K562 (cell line): Measurements from ENCODE around the gene YBEY. TPM values are rescaled to one million over a fixed set of nuclear protein-coding genes. Genes with fewer than 3 reads are reported as not detected.

Experiments used
- ATAC-seq: fragments of 200-7000 bp; cut with Tn5 transposase; 3 replicates; pipeline ENCODE4 v1.9.1; 2020; ENCODE audit warnings: moderate library complexity
- BruUV-seq: library from RNA; stranded (reverse); fragments of 400-500 nt; replicated peaks from 2 replicates; lab custom pipeline; 2021; lab: Mats Ljungman, UMichigan
- CTCF ChIA-PET: fragments of 300-600 bp; formaldehyde crosslinking; extraction: SDS; loops from one replicate; lab custom pipeline; 2021; ENCODE audit warnings: low intra/inter-chr PET ratio; lab: Yijun Ruan, JAX
- POLR2A ChIA-PET: fragments of 300-600, 350-650 bp; sonication (Branson Sonifier 250); formaldehyde crosslinking; extraction: SDS; loops from one replicate; lab custom pipeline; 2021; ENCODE audit warnings: antibody characterized with exemption, inconsistent platforms; lab: Yijun Ruan, JAX
- DNase-seq, 4 experiments: peaks; one replicate each; pipeline versions ENCODE4 v3.0.0 to v3.0.0-alpha.2; 2011 to 2018; ENCODE audit warnings: low spot score in 3 of 4, mixed read lengths in 3 of 4; ENCODE audit errors: extremely low read depth in 1 of 4
- FAIRE-seq: peaks from 2 replicates; lab custom pipeline; 2011; peaks lifted over from hg19 to GRCh38; lab: Jason Lieb, UNC
- H2AFZ ChIP-seq: 2 replicates; pipeline ENCODE4 v1.6.0; 2011; ENCODE audit warnings: low read depth, low read length, control low read depth, inconsistent platforms
- H3K27ac ChIP-seq: fragments of 200-600 bp; 3 replicates; pipeline ENCODE4 v1.8.0; 2011; ENCODE audit warnings: low read depth, mild to moderate bottlenecking, control low read depth, inconsistent platforms, low read length, moderate library complexity, mixed read lengths; ENCODE audit errors: extremely low read depth
- H3K27me3 ChIP-seq, 2 experiments: fragments of 300-600 bp in 1 of 2; 2 replicates in 1 of 2; 3 replicates in 1 of 2; pipeline versions ENCODE4 v1.6.0 to v1.8.0; 2011; ENCODE audit warnings: inconsistent platforms in 2 of 2, low read length in 2 of 2, mild to moderate bottlenecking in 1 of 2, mixed read lengths in 1 of 2, moderate library complexity in 1 of 2; ENCODE audit not compliant: control insufficient read depth in 2 of 2, insufficient read depth in 2 of 2
- H3K36me3 ChIP-seq: fragments of 300-600 bp; 3 replicates; pipeline ENCODE4 v1.8.0; 2011; ENCODE audit warnings: mild to moderate bottlenecking, low read length, inconsistent platforms; ENCODE audit not compliant: control insufficient read depth, insufficient read depth
- H3K4me1 ChIP-seq, 2 experiments: fragments of 200-600 bp in 1 of 2; replicated peaks in 1 of 2; 2 replicates in 1 of 2; 3 replicates in 1 of 2; pipeline versions ENCODE4 v1.5.1 to v1.8.0; 2011; ENCODE audit warnings: inconsistent platforms in 2 of 2, low read length in 2 of 2, mild to moderate bottlenecking in 1 of 2, mixed read lengths in 1 of 2, moderate library complexity in 1 of 2; ENCODE audit not compliant: control insufficient read depth in 2 of 2, insufficient read depth in 2 of 2
- H3K4me2 ChIP-seq: 2 replicates; pipeline ENCODE4 v1.6.1; 2011; ENCODE audit warnings: low read length, control low read depth, inconsistent platforms, mixed read lengths; ENCODE audit not compliant: insufficient read depth
- H3K4me3 ChIP-seq: fragments of 200-600 bp; sonication (generic), shearing (Covaris generic); 2 replicates; pipeline ENCODE4 v1.5.1; 2016; ENCODE audit warnings: control low read depth, inconsistent platforms
- H3K79me2 ChIP-seq: fragments of 200-600 bp; 3 replicates; pipeline ENCODE4 v1.8.0; 2011; ENCODE audit warnings: low read length, inconsistent platforms; ENCODE audit not compliant: control insufficient read depth, insufficient read depth
- H3K9ac ChIP-seq, 2 experiments: 2 replicates each; pipeline versions ENCODE4 v1.6.0 to v1.6.1; 2011; ENCODE audit warnings: low read depth in 2 of 2, low read length in 2 of 2, control low read depth in 1 of 2, inconsistent platforms in 1 of 2, mild to moderate bottlenecking in 1 of 2, mixed read lengths in 1 of 2; ENCODE audit not compliant: insufficient read depth in 1 of 2
- H3K9me1 ChIP-seq: one replicate; pipeline ENCODE4 v1.6.0; 2011; ENCODE audit warnings: inconsistent platforms, mild to moderate bottlenecking, low read length, moderate library complexity; ENCODE audit not compliant: control insufficient read depth, insufficient read depth
- H3K9me3 ChIP-seq: replicated peaks from 2 replicates; pipeline ENCODE4 v1.5.1; 2011; ENCODE audit warnings: low read depth, low read length, inconsistent platforms; ENCODE audit not compliant: control insufficient read depth, insufficient read depth
- H4K20me1 ChIP-seq: replicated peaks from 2 replicates; pipeline ENCODE4 v1.6.1; 2011; ENCODE audit warnings: low read length, inconsistent platforms, mixed read lengths; ENCODE audit not compliant: control insufficient read depth, insufficient read depth
- ATF3 ChIP-seq, 2 experiments: fragments of 450-650 bp in 1 of 2; sonication (generic) in 1 of 2; formaldehyde crosslinking in 1 of 2; IDR thresholded peaks in 1 of 2; conservative IDR thresholded peaks in 1 of 2; 2 replicates each; pipeline versions ENCODE4 v1.6.1 to v1.8.1; 2016 to 2023; ENCODE audit warnings: mild to moderate bottlenecking in 2 of 2, moderate library complexity in 2 of 2, inconsistent platforms in 1 of 2, missing genetic modification reagents in 1 of 2
- CREB3 ChIP-seq: fragments of 450-650 bp; conservative IDR thresholded peaks from 2 replicates; pipeline ENCODE4 v1.6.1; 2016; ENCODE audit warnings: missing genetic modification characterization, low read depth, mild to moderate bottlenecking, missing compliant biosample characterization, moderate library complexity
- ELF1 ChIP-seq: fragments of 200-800 bp; sonication (Bioruptor generic); IDR thresholded peaks from 2 replicates; pipeline ENCODE4 v1.6.1; 2016; ENCODE audit warnings: missing genetic modification characterization, missing compliant biosample characterization
- HNRNPK ChIP-seq: fragments of 200-400 bp; formaldehyde crosslinking; IDR thresholded peaks from one replicate; pipeline ENCODE4 v1.6.1; 2018; ENCODE audit warnings: mild to moderate bottlenecking, low read depth, low read length; ENCODE audit not compliant: poor library complexity, severe bottlenecking
- WGBS: fragments of 100-300 bp; shearing (Covaris generic); methylation state at CpG from one replicate; pipeline ENCODE4 v1.1.6; 2016; ENCODE audit warnings: low coverage, mixed read lengths; ENCODE audit not compliant: insufficient coverage; ENCODE audit errors: missing lambda C conversion rate; 5-methylcytosine and 5-hydroxymethylcytosine counted together
- in situ Hi-C: fragments of 300-500 bp; cut with MboI; formaldehyde crosslinking; loops from 4 replicates; pipeline ENCODE4 v1.15.0; 2018; ENCODE audit warnings: inconsistent platforms, mixed read lengths
- intact Hi-C: fragments of 100-400 bp; cut with micrococcal nuclease; formaldehyde crosslinking; loops from 2 replicates; pipeline ENCODE4 v1.14.2; 2022
- polyA plus RNA-seq, 8 experiments: library from polyadenylated mRNA; depleted of rRNA in 4 of 8; stranded (reverse) in 5 of 8; unstranded in 3 of 8; fragments of >200 nt; fragmentation: Nextera tagmentation in 2 of 8; fragmentation: Illumina TruSeq in 1 of 8; extraction: Ambion mirVana in 2 of 8; extraction: Trizol in 1 of 8; gene quantifications; 2 replicates each; pipeline versions ENCODE4 v1.2.1 to v1.2.3, GENCODE V29; 2011 to 2014; ENCODE audit warnings: inconsistent platforms in 1 of 8, missing spikeins in 1 of 8
- total RNA-seq, 7 experiments: library from RNA; depleted of rRNA in 6 of 7; stranded (reverse); fragments of >200 nt in 6 of 7; fragmentation: Illumina TruSeq in 2 of 7; extraction: Trizol in 2 of 7; gene quantifications; 2 replicates each; pipeline versions ENCODE4 v1.2.1 to v1.2.3, GENCODE V29; 2011 to 2021; ENCODE audit warnings: low replicate concordance in 1 of 7

The YBEY gene
- total and polyA plus RNA-seq, 9 of the 15 experiments (the other 6 are each of a cell fraction or from before 2014, with no cell fraction given): 6.4 to 28.0 (median 12.4) TPM

- intact Hi-C loops: no loop called here
These were observed 33.3 kb upstream of the YBEY start for GRCh38 chr21:46252840-46253239.

More at GRCh38 chr21:46252840-46253239, 33.3 kb upstream of the YBEY start:
- Histone ChIP-seq H3K36me3 (peaks cover 96% of the 10 kb centered on the region), H3K4me1 (peaks cover 11 to 17% of the 10 kb centered on the region in 2 experiments; a peak in 4 of 5 replicates), H3K4me2 (no peak overlapping the region), H3K27ac (peak overlapping the region; percentile 64; the same call in 1 of the 3 replicates), H3K4me3 (no peak overlapping the region), H4K20me1 (0 out of 2 replicates have a peak, but pooled peaks cover 4% of the 10 kb centered on the region), H3K9ac (no peak overlapping the region), H3K27me3 (no peaks in the 10 kb centered on the region), H3K9me3 (no peaks in the 10 kb centered on the region), H3K9me1 (no peaks in the 10 kb centered on the region), H3K79me2 (no peaks in the 10 kb centered on the region; the same call in 1 of the 3 replicates), H2AFZ (no peak overlapping the region)
- FAIRE-seq (no peak), ATAC-seq (no peak), DNase-seq (no peak)
- in situ Hi-C loops: no loop called here
- ChIA-PET POLR2A (interaction anchor here (0.5 to 3.0 kb wide), 11 partner anchors 8 to 70 kb away, joined by 3 to 13 read pairs (median 5); no protein-coding TSS in a partner anchor), CTCF (no interaction called here)
- TF ChIP-seq CREB3: no peak
- 0 out of 2 replicates have a peak, but pooled peaks have one; percentile 25 for TF ChIP-seq ELF1
- no peak for TF ChIP-seq HNRNPK
- no peak for TF ChIP-seq ATF3 (IDR thresholded peaks at IDR 0.05)
- TF ChIP-seq ATF3 (CRISPR knock-in tag; conservative IDR thresholded peaks at IDR 0.05): no peak
- no TSS peak for BruUV-seq
- 84% methylated on average over 4 of the region's 4 CpGs for WGBS
